Measurements from ENCODE around the gene CFAP45.

The CFAP45 gene

GRCh38 chr1:159916242-159917051, 16.5 kb upstream of the CFAP45 start:
- H3F3A ChIP-seq (ENCODE audit: insufficient read depth, low read length) = no peaks in the 10 kb centered on the region
- no peak for TF ChIP-seq EZH2 (IDR thresholded peaks at IDR 0.05; ENCODE audit: borderline replicate concordance, low read length)
- TF ChIP-seq, protein P1, sequence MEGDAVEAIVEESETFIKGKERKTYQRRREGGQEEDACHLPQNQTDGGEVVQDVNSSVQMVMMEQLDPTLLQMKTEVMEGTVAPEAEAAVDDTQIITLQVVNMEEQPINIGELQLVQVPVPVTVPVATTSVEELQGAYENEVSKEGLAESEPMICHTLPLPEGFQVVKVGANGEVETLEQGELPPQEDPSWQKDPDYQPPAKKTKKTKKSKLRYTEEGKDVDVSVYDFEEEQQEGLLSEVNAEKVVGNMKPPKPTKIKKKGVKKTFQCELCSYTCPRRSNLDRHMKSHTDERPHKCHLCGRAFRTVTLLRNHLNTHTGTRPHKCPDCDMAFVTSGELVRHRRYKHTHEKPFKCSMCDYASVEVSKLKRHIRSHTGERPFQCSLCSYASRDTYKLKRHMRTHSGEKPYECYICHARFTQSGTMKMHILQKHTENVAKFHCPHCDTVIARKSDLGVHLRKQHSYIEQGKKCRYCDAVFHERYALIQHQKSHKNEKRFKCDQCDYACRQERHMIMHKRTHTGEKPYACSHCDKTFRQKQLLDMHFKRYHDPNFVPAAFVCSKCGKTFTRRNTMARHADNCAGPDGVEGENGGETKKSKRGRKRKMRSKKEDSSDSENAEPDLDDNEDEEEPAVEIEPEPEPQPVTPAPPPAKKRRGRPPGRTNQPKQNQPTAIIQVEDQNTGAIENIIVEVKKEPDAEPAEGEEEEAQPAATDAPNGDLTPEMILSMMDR (IDR thresholded peaks at IDR 0.05; ENCODE audit: low read length) = no peak
- peaks cover 10% of the 10 kb centered on the region for H3K4me1 ChIP-seq (ENCODE audit: insufficient read depth, low read length, severe bottlenecking)
- no peak overlapping the region for H3K4me3 ChIP-seq (ENCODE audit: low read depth, low read length, poor library complexity, severe bottlenecking)
- peaks cover 33% of the 10 kb centered on the region; the same call in 1 of the 2 replicates for H3K36me3 ChIP-seq (ENCODE audit: insufficient read depth, low read length)
- no peaks in the 10 kb centered on the region for H3K9me2 ChIP-seq (ENCODE audit: low read depth, low read length)
- no peaks in the 10 kb centered on the region for H3K79me2 ChIP-seq (ENCODE audit: insufficient read depth, low read length)
- no peaks in the 10 kb centered on the region for H3K27me3 ChIP-seq (ENCODE audit: insufficient read depth, low read length)
- H3K9ac ChIP-seq (ENCODE audit: low read length) = no peak overlapping the region
- no peak overlapping the region for H3K4me2 ChIP-seq (ENCODE audit: low read length)
- no peak overlapping the region for H2AFZ ChIP-seq (ENCODE audit: low read length)
- H3K9me3 ChIP-seq (ENCODE audit: low read length) = no peaks in the 10 kb centered on the region
- H4K20me1 ChIP-seq (ENCODE audit: insufficient read depth, low read length) = no peaks in the 10 kb centered on the region
- no peak overlapping the region for H3K27ac ChIP-seq (ENCODE audit: low read depth, low read length, poor library complexity, severe bottlenecking)

DNA sequence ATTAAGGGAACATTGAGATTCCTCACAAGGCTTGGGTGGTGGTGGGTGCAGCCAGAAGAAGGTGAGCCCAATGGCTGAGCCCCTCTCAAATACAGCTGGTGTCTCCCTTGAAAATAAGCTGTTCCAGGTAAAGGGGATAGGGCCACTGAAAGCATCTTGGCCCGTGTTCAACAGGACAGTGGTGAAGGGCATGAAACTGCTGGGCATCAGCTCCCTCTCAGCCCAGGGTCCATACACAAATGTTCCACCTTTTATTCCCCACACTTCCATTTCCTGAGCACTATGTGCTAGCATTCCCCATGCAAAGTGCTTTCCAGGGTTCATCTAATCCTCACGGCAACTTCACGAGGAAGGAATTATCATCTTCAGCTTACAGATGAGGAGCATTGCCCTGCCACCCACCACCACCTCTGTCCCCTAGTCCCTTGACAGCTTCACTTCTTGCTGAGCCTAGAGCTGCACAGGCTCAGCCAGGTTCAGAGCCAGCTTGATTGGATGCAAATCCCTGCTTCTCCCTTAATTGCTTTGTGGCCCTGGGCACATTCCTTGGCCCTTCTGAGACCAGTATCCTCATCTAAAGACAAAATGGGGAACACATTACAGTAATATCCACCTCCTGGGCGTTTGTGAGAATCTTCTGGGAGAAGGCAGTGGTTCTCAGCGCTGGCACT, 15.7 kb upstream of the CFAP45 start:
- no peak overlapping the region for H3K4me3 ChIP-seq (ENCODE audit: low read depth, low read length, poor library complexity, severe bottlenecking)
- H3K27me3 ChIP-seq (ENCODE audit: insufficient read depth, low read length) = no peaks in the 10 kb centered on the region
- H3K79me2 ChIP-seq (ENCODE audit: insufficient read depth, low read length) = no peaks in the 10 kb centered on the region
- no peak overlapping the region for H3K4me2 ChIP-seq (ENCODE audit: low read length)
- peaks cover 12% of the 10 kb centered on the region for H3K4me1 ChIP-seq (ENCODE audit: insufficient read depth, low read length, severe bottlenecking)
- TF ChIP-seq, protein P1 (IDR thresholded peaks at IDR 0.05; ENCODE audit: low read length) = no peak
- TF ChIP-seq EZH2 (IDR thresholded peaks at IDR 0.05; ENCODE audit: borderline replicate concordance, low read length) = no peak
- no peaks in the 10 kb centered on the region for H3F3A ChIP-seq (ENCODE audit: insufficient read depth, low read length)
- H2AFZ ChIP-seq (ENCODE audit: low read length) = no peak overlapping the region
- no peak overlapping the region for H3K27ac ChIP-seq (ENCODE audit: low read depth, low read length, poor library complexity, severe bottlenecking)
- H3K9me3 ChIP-seq (ENCODE audit: low read length) = no peaks in the 10 kb centered on the region
- H4K20me1 ChIP-seq (ENCODE audit: insufficient read depth, low read length) = no peaks in the 10 kb centered on the region
- no peaks in the 10 kb centered on the region for H3K9me2 ChIP-seq (ENCODE audit: low read depth, low read length)
- peaks cover 29% of the 10 kb centered on the region; the same call in 1 of the 2 replicates for H3K36me3 ChIP-seq (ENCODE audit: insufficient read depth, low read length)
- H3K9ac ChIP-seq (ENCODE audit: low read length) = no peak overlapping the region

DNA sequence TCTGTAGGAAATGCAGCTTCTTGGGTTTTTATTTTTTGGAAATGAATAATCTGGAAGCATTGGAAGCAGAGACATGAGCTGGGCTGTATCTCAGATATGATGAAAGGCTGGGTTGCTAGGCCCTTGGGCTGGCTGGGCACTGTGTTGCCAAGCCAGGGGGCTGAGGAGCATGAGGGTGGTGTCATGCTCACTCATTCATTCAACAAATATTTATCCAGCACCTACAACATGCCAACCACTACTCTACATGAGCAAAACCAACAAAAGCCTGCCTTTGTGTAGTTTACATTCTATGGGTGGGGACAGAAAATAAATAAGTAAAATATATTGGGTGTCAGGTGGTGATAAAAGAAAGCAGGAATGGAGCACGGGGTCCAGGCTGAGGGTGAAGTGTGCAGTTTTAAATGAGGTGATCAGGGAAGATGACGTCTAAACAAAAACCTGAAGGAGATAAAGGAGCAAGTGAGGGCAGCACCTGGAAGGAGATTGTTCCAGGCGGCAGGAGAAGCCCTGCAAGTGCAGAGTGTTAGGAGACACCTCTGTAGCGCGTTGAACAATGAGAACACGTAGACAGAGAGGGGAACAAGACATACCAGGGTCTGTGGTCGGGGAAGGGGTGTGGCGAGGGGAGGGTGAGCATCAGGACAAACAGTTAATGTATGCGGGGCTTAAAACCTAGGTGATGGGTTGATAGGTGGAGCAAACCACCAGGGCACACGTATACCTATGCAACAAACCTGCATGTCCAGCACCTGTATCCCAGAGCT, 14.5 kb upstream of the CFAP45 start:
- Histone ChIP-seq H2AFZ (ENCODE audit: low read length) (no peak overlapping the region), H3K36me3 (ENCODE audit: insufficient read depth, low read length) (peaks cover 17% of the 10 kb centered on the region; the same call in 1 of the 2 replicates), H3K9ac (ENCODE audit: low read length) (no peak overlapping the region), H3K27ac (ENCODE audit: low read depth, low read length, poor library complexity, severe bottlenecking) (no peak overlapping the region), H3K9me2 (ENCODE audit: low read depth, low read length) (no peaks in the 10 kb centered on the region), H3K9me3 (ENCODE audit: low read length) (no peaks in the 10 kb centered on the region), H3K79me2 (ENCODE audit: insufficient read depth, low read length) (no peaks in the 10 kb centered on the region), H3F3A (ENCODE audit: insufficient read depth, low read length) (no peaks in the 10 kb centered on the region), H4K20me1 (ENCODE audit: insufficient read depth, low read length) (no peaks in the 10 kb centered on the region), H3K4me3 (ENCODE audit: low read depth, low read length, poor library complexity, severe bottlenecking) (no peak overlapping the region), H3K4me2 (ENCODE audit: low read length) (no peak overlapping the region), H3K27me3 (ENCODE audit: insufficient read depth, low read length) (no peaks in the 10 kb centered on the region), H3K4me1 (ENCODE audit: insufficient read depth, low read length, severe bottlenecking) (peaks cover 22% of the 10 kb centered on the region)
- TF ChIP-seq, protein P1 (IDR thresholded peaks at IDR 0.05; ENCODE audit: low read length) = no peak
- TF ChIP-seq EZH2 (IDR thresholded peaks at IDR 0.05; ENCODE audit: borderline replicate concordance, low read length) = no peak
